DMS53 treated with DMSO at 0.1 percent for 48 hours (cell line): ENCODE measurements around the gene SKIC8.

Experiments
- DNase-seq: peaks from one replicate; lab custom pipeline; 2025; ENCODE audit not compliant: unreplicated experiment; lab: John Stamatoyannopoulos, UW

SKIC8 gene

GRCh38 chr15:78292219-78292618 is 7.2 kb downstream of the SKIC8 start:
- DNase-seq: no peak

GRCh38 chr15:78291698-78292097 is 7.7 kb downstream of the SKIC8 start:
- peak; percentile 19 for DNase-seq

DNA sequence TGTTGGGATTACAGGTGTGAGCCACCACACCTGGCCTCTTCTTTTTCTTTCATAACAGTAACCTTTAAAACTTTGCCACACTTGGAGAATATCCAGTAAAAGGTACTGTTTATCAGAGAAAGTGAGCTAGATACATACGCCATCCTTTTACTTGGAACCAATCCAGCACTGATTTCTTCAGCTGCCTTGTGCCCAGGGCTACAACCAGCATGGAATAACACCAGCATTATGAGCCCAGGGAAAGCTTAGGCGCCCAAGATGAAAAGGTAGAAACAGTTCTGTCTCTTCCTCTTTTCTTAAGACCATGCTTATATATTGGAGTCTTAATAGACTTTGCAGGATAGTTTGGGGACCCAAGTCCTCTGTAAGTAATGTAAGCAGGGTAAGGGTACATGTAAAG is 8.4 kb downstream of the SKIC8 start:
- DNase-seq: no peak

DNA sequence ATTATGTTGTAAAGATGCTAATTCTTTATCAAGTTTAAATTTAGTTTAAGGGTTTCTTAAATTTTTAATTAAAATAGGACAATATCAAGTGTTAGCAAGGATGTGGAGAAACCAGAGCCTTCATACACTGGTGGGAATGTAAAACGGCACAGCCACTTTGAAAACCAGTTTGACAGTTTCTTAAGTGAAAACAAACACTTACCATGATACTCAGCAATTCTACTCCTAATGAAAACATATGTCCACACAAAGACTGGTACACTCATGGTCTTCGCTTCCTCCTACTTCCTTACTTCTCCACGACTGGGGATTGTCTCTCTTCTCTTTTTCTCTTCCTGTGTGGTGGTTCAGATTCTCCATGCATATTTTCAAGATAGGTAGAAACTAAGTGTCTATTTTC is 9.2 kb downstream of the SKIC8 start:
- DNase-seq: peak; percentile 43

GRCh38 chr15:78284758-78285157 is 14.7 kb downstream of the SKIC8 start:
- DNase-seq: no peak

DNA sequence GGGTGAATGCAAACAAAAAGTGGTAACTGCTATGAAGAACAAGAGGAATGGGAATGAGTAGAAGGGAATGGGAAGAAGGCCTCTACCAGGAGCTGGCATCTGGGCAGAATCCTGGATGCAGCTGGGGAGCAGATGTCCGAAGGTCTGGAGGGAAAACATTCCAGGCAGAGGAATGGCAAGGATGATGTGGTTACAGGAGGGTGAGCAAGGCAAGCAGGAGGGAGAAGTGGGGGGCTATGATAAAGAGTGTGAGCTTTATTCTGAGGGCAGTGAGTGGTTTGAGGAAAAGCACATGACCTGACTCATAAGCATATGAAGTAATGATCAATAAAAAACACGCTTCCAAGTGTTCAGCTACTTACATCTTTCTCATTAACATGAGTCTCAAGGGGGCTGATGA is 17.1 kb downstream of the SKIC8 start:
- no peak for DNase-seq

- no peak for DNase-seq
Observed at GRCh38 chr15:78280319-78281072, 18.9 kb downstream of the SKIC8 start.

GRCh38 chr15:78276064-78276943 is 23.1 kb downstream of the SKIC8 start:
- DNase-seq: no peak

DNA sequence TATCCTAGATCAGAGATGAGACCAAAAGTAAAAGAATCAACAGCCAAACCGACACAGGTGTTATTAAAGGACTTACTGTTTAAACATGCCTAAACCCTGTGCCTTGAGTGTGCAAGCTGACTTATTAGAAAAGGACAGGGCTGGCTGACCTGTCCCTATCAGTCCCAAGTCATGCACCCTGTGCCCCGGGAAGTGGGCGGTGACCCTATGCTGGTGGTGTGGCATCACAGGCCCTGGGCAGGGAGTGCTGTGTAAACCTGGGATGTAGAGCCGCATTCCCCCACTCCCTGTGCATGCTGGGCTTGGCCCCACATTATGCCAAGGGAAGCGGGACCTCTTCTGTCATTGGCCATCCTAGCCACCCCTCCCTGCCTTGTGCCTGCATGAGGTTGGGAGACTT is 24.4 kb downstream of the SKIC8 start:
- DNase-seq: no peak

DNA sequence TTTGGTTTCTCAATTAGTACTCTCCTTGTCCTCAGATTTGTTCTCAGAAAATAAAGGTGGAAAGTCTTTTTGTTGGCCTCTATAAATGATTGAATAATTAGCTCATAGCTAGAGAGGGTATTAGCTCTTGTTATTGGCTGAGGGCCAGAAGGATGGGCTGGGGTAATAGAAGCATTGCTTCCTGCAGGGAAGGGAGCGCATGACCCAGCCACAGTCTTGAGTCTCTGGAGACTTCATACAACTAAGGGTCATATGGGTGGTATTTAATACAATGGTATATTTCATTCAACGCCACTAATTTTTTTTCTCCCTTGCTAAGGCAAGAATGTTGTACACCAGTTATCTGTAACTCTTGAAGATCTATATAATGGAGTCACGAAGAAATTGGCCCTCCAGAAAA is 26.6 kb downstream of the SKIC8 start:
- no peak for DNase-seq

DNA sequence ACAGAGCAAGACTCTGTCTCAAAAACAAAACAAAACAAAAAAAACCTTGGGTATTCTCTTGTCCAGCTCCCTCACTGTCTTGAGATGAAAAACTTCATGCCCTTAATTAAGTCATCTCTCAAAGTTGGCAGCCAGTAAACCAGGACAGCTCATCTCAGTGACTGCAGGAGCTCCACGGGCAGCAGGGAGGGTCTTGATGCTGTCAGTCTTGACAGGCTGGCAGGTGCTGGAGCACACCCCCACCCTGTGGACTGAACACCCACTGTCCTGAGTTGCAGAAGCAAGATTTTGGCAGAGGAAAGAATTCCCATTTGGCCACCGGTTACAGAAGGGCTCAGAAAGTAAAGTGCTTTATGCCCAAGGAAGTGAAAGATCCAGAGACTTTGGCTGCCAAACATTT is 27.1 kb downstream of the SKIC8 start:
- no peak for DNase-seq

DNA sequence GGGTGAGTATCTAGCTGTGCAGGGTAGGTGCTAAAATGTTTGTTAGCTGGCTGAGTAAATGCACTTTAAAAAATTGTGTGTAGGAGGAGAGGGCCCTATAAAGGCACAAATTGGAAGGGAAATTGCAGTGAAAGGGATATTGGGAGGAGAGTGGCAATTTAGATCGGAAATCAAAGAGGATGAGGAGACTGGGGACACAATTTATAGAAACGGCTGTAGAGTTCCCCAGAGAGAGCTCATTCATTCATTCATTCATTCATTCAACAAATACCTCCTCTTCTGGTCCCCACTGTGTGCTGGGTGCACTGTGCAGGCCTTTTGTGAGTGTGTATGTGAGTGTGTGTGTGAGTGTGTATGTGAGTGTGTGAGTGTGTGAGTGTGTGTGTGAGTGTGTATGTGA is 32.6 kb downstream of the SKIC8 start:
- no peak for DNase-seq

GRCh38 chr15:78266229-78266628 is 33.2 kb downstream of the SKIC8 start:
- DNase-seq: no peak

DNA sequence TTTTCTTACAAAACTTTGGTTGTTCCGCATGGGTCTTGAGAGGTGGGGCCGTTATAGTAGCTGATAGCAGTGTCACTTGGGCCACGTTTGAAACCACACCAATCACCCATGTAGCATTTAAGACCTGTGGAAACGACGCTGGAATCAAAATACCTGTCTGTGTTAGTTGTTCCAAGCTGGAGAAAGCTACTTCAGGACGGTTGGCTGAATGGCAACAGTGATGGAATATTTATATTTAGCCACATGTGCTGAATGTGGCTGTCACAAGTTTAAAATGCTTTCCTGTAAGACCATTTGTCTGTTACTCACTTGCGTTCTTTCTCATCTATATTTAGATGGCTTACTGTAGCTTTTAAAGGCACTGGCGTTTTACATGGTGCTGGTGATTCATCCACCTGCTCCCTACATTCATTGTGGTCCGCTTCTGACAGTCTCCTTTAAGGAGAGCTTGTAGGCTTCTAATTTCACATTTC is 33.6 kb downstream of the SKIC8 start:
- no peak for DNase-seq

DNA sequence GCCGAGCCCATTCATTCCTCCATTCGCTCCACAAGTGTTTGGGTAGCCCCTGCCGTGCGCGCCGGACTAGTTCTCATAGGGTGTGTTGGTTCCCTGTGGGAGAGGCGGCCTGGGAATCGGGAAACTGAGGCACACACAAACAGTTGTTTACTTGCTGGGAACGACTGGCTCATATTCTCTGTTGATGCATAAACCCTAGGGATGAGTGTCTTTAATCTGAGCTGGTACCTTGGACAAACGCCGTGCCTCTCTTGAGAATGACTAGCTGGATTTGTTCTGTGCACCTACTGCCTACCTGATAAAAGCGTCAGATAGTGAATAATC is 34.3 kb downstream of the SKIC8 start:
- DNase-seq: no peak

- peak; percentile 32 for DNase-seq
Observed at GRCh38 chr15:78264304-78265136, 34.9 kb downstream of the SKIC8 start, which contains the start of gene DNAJA4. Gene DNAJA4 (plus strand): TSS chr15:78264562. CDS start chr15:78264764, 202 bp downstream.

DNA sequence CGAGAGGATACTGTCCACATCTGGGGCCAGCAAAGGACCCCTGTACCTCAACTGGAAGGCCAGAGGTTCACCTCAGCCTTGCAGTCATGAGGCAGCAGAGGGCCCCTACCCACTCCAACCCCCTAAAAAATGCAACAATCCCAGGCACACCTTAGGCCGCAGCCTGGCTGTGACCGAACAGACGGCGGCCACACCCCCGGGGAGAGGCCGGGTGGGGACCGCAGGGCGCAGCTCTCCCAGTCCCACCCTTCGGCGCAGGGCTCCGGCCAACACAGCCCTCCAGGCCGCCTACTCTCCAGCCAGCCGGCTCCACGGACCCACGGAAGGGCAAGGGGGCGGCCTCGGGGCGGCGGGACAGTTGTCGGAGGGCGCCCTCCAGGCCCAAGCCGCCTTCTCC is 35.5 kb downstream of the SKIC8 start:
- no peak for DNase-seq

DNA sequence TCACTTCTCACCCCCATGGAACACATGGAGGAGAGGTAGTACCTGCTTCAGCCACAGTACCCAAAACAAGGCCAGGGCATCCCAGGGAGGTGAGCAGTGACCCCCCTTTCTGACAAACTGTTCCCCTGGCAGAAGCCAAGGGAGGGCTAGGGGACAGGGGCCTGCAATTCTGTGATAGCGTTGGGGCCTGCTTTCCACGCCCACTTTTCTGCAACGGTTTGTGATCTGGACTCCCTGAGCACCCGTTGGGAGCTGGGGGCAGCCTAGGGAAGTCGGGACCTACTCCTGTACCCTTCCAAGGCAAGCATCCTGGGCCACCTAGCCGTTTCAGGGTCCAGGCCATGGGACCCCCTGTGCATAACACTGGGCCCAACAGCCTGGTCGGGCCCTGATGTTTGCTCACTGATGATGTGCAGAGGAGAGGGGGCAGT is 36.0 kb downstream of the SKIC8 start:
- DNase-seq: no peak

GRCh38 chr15:78261062-78261461 is 38.3 kb downstream of the SKIC8 start:
- DNase-seq: no peak

GRCh38 chr15:78260489-78260888 is 38.9 kb downstream of the SKIC8 start:
- no peak for DNase-seq

- DNase-seq: no peak
Observed at GRCh38 chr15:78259232-78259631, 40.2 kb downstream of the SKIC8 start.
